ENCODE data around the gene PLXNA1.

PLXNA1 gene

GRCh38 chr3:127016461-127016860, 33.5 kb downstream of the PLXNA1 start:
- TF ChIP-seq EZH2phosphoT487 (IDR thresholded peaks at IDR 0.05; ENCODE audit: low read depth), result no peak
- TF ChIP-seq CTCF (IDR thresholded peaks at IDR 0.05; ENCODE audit: low read depth, low read length), result no peak
- peaks cover 19% of the 10 kb centered on the region for H3K4me1 ChIP-seq (ENCODE audit: low read length)
- H3K9ac ChIP-seq (ENCODE audit: low read length), result no peak overlapping the region
- H3K36me3 ChIP-seq (replicated peaks; ENCODE audit: low read depth, low read length), result peaks cover 2% of the 10 kb centered on the region
- no peak overlapping the region for H3K27ac ChIP-seq (ENCODE audit: low read length)
- H4K20me1 ChIP-seq (ENCODE audit: insufficient read depth, low read length), result no peaks in the 10 kb centered on the region
- no peaks in the 10 kb centered on the region for H3K79me2 ChIP-seq (ENCODE audit: low read length)
- H3K4me3 ChIP-seq (ENCODE audit: low read length), result no peak overlapping the region
- no peak overlapping the region for H2AFZ ChIP-seq (ENCODE audit: low read depth, low read length)
- H3K4me2 ChIP-seq (ENCODE audit: low read length), result no peak overlapping the region
- H3K27me3 ChIP-seq (ENCODE audit: low read depth, low read length), result no peaks in the 10 kb centered on the region
- no peaks in the 10 kb centered on the region for H3K9me3 ChIP-seq (ENCODE audit: insufficient read depth, low read length)

GRCh38 chr3:127017229-127017628, 34.3 kb downstream of the PLXNA1 start:
- H3K27me3 ChIP-seq (ENCODE audit: low read depth, low read length), result no peaks in the 10 kb centered on the region
- H3K4me1 ChIP-seq (ENCODE audit: low read length), result peaks cover 19% of the 10 kb centered on the region
- no peak for TF ChIP-seq EZH2phosphoT487 (IDR thresholded peaks at IDR 0.05; ENCODE audit: low read depth)
- TF ChIP-seq CTCF (IDR thresholded peaks at IDR 0.05; ENCODE audit: low read depth, low read length), result no peak
- no peaks in the 10 kb centered on the region for H3K79me2 ChIP-seq (ENCODE audit: low read length)
- no peak overlapping the region for H3K27ac ChIP-seq (ENCODE audit: low read length)
- H3K4me3 ChIP-seq (ENCODE audit: low read length), result no peak overlapping the region
- no peak overlapping the region for H3K4me2 ChIP-seq (ENCODE audit: low read length)
- H2AFZ ChIP-seq (ENCODE audit: low read depth, low read length), result no peak overlapping the region
- H3K36me3 ChIP-seq (replicated peaks; ENCODE audit: low read depth, low read length), result peaks cover 2% of the 10 kb centered on the region
- H3K9me3 ChIP-seq (ENCODE audit: insufficient read depth, low read length), result no peaks in the 10 kb centered on the region
- no peak overlapping the region for H3K9ac ChIP-seq (ENCODE audit: low read length)
- H4K20me1 ChIP-seq (ENCODE audit: insufficient read depth, low read length), result no peaks in the 10 kb centered on the region

DNA sequence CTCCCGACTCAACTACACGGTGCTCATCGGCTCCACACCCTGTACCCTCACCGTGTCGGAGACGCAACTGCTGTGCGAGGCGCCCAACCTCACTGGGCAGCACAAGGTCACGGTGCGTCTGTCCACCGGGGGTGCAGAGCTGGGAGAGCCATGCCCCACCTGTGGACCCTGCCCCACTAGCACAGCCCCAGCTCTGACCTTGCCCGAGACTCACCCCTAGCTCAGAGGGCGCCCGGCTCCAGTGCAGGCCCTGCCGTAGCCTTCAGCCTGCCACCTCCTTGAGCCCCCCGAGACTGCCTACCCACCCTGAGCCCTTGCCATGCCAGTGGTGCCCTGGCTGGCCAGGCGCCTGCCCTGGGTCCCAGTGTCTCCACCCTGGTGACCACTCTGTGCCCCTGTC, 34.9 kb downstream of the PLXNA1 start:
- Histone ChIP-seq H4K20me1 (ENCODE audit: insufficient read depth, low read length) (no peaks in the 10 kb centered on the region), H2AFZ (ENCODE audit: low read depth, low read length) (no peak overlapping the region), H3K4me3 (ENCODE audit: low read length) (no peak overlapping the region), H3K27ac (ENCODE audit: low read length) (no peak overlapping the region), H3K4me2 (ENCODE audit: low read length) (no peak overlapping the region), H3K27me3 (ENCODE audit: low read depth, low read length) (no peaks in the 10 kb centered on the region), H3K9me3 (ENCODE audit: insufficient read depth, low read length) (no peaks in the 10 kb centered on the region), H3K79me2 (ENCODE audit: low read length) (no peaks in the 10 kb centered on the region), H3K4me1 (ENCODE audit: low read length) (peaks cover 19% of the 10 kb centered on the region), H3K9ac (ENCODE audit: low read length) (no peak overlapping the region), H3K36me3 (replicated peaks; ENCODE audit: low read depth, low read length) (peaks cover 2% of the 10 kb centered on the region)
- no peak for TF ChIP-seq EZH2phosphoT487 (IDR thresholded peaks at IDR 0.05; ENCODE audit: low read depth)
- TF ChIP-seq CTCF (IDR thresholded peaks at IDR 0.05; ENCODE audit: low read depth, low read length), result no peak

- Histone ChIP-seq H2AFZ (ENCODE audit: low read depth, low read length) (no peak overlapping the region), H3K79me2 (ENCODE audit: low read length) (no peaks in the 10 kb centered on the region), H3K4me2 (ENCODE audit: low read length) (no peak overlapping the region), H3K9me3 (ENCODE audit: insufficient read depth, low read length) (no peaks in the 10 kb centered on the region), H4K20me1 (ENCODE audit: insufficient read depth, low read length) (no peaks in the 10 kb centered on the region), H3K27ac (ENCODE audit: low read length) (no peak overlapping the region), H3K36me3 (replicated peaks; ENCODE audit: low read depth, low read length) (peaks cover 2% of the 10 kb centered on the region), H3K4me3 (ENCODE audit: low read length) (no peak overlapping the region), H3K9ac (ENCODE audit: low read length) (no peak overlapping the region), H3K27me3 (ENCODE audit: low read depth, low read length) (no peaks in the 10 kb centered on the region), H3K4me1 (ENCODE audit: low read length) (peaks cover 19% of the 10 kb centered on the region)
- TF ChIP-seq EZH2phosphoT487 (IDR thresholded peaks at IDR 0.05; ENCODE audit: low read depth), result no peak
- no peak for TF ChIP-seq CTCF (IDR thresholded peaks at IDR 0.05; ENCODE audit: low read depth, low read length)
Measured at GRCh38 chr3:127018306-127018828, 35.5 kb downstream of the PLXNA1 start.
